Tracheal epithelial cell (primary cell): Measurements from ENCODE around the gene ANKRD37. TPM values are rescaled to one million over a fixed set of nuclear protein-coding genes. Genes with fewer than 3 reads are reported as not detected.

Experiments
- total RNA-seq: library from RNA; depleted of rRNA; stranded (reverse); fragments of >200 nt; gene quantifications from 2 replicates; pipeline ENCODE4 v1.2.1, GENCODE V29; 2014

Gene ANKRD37
- total RNA-seq: 10.7 and 43.4 TPM in 2 replicates

GRCh38 chr4:185396724-185397385 is at the start of gene ANKRD37:
TSS of gene ANKRD37 (plus strand) at chr4:185396841. CDS start at chr4:185396924, 83 bp downstream.

GRCh38 chr4:185395238-185395955 is 1.2 kb upstream of the ANKRD37 start, which contains the start of gene LRP2BP:
TSS of gene LRP2BP (minus strand) at chr4:185395924. CDS start at chr4:185378186, 17,738 bp downstream.

GRCh38 chr4:185425647-185426352 is 29.2 kb downstream of the ANKRD37 start, which contains the start of gene UFSP2:
TSS of gene UFSP2 (minus strand) at chr4:185425964. CDS start at chr4:185425868, 96 bp downstream.

Other genes with a start within 250 kb of the ANKRD37 start
- gene CFAP97, start 192.8 kb upstream of the ANKRD37 start, total RNA-seq: 34.0 and 43.3 TPM in 2 replicates
- 21.5 and 27.0 TPM in 2 replicates for gene SNX25, start 187.2 kb upstream of the ANKRD37 start, total RNA-seq
- 0.48 and 0.85 TPM in 2 replicates for gene LRP2BP, start 917 bp upstream of the ANKRD37 start, total RNA-seq
- gene UFSP2, start 29.1 kb downstream of the ANKRD37 start, total RNA-seq: 23.9 and 28.6 TPM in 2 replicates
- gene CCDC110, start 74.9 kb downstream of the ANKRD37 start, total RNA-seq: under 0.01 TPM in 2 replicates
- 0.64 and 4.3 TPM in 2 replicates for gene PDLIM3, start 138.7 kb downstream of the ANKRD37 start, total RNA-seq